Mesendoderm (in vitro differentiated cells): Measurements from ENCODE around the gene EFNA3. TPM values are rescaled to one million over a fixed set of nuclear protein-coding genes. Genes with fewer than 3 reads are reported as not detected.

Experiments used
- DNase-seq: peaks from one replicate; pipeline ENCODE4 v3.0.0; 2013
- H2AK5ac ChIP-seq: 2 replicates; pipeline ENCODE4 v1.6.1; 2013; ENCODE audit warnings: low read length, inconsistent platforms
- H2BK120ac ChIP-seq: 2 replicates; pipeline ENCODE4 v1.6.1; 2013; ENCODE audit warnings: low read depth, mild to moderate bottlenecking, low read length, moderate library complexity, mixed read lengths
- H2BK15ac ChIP-seq: replicated peaks from 2 replicates; pipeline ENCODE4 v1.6.1; 2013; ENCODE audit warnings: low read depth, mild to moderate bottlenecking, moderate library complexity
- H2BK5ac ChIP-seq: 2 replicates; pipeline ENCODE4 v1.6.1; 2013; ENCODE audit warnings: low read length, inconsistent platforms
- H3K18ac ChIP-seq: 2 replicates; pipeline ENCODE4 v1.6.1; 2013; ENCODE audit warnings: mild to moderate bottlenecking, low read length, mixed read lengths
- H3K23ac ChIP-seq: one replicate; pipeline ENCODE4 v1.6.1; 2013; ENCODE audit warnings: low read length
- H3K27ac ChIP-seq: 2 replicates; pipeline ENCODE4 v1.5.1; 2013; ENCODE audit warnings: low read depth, mild to moderate bottlenecking, inconsistent platforms, low read length, moderate library complexity
- H3K27me3 ChIP-seq: 2 replicates; pipeline ENCODE4 v1.6.1; 2013; ENCODE audit warnings: low read length, control low read depth, mild to moderate bottlenecking, inconsistent platforms; ENCODE audit not compliant: insufficient read depth, poor library complexity
- H3K36me3 ChIP-seq: 2 replicates; pipeline ENCODE4 v1.6.1; 2013; ENCODE audit warnings: low read length, inconsistent platforms; ENCODE audit not compliant: control insufficient read depth, insufficient read depth
- H3K4ac ChIP-seq: one replicate; pipeline ENCODE4 v1.6.1; 2013; ENCODE audit warnings: low read depth, mild to moderate bottlenecking, low read length, moderate library complexity
- H3K4me1 ChIP-seq: 2 replicates; pipeline ENCODE4 v1.6.1; 2013; ENCODE audit warnings: low read depth, low read length, inconsistent platforms; ENCODE audit not compliant: control insufficient read depth
- H3K4me2 ChIP-seq: 2 replicates; pipeline ENCODE4 v1.6.1; 2013; ENCODE audit warnings: low read length
- H3K4me3 ChIP-seq: 2 replicates; pipeline ENCODE4 v1.5.1; 2013; ENCODE audit warnings: mild to moderate bottlenecking, low read length
- H3K56ac ChIP-seq: one replicate; pipeline ENCODE4 v1.6.1; 2013; ENCODE audit warnings: low read length
- H3K79me1 ChIP-seq: 2 replicates; pipeline ENCODE4 v1.6.1; 2013; ENCODE audit warnings: low read length, inconsistent platforms
- H3K79me2 ChIP-seq: 2 replicates; pipeline ENCODE4 v1.6.1; 2013; ENCODE audit warnings: mild to moderate bottlenecking, low read length; ENCODE audit not compliant: control insufficient read depth, insufficient read depth
- H3K9ac ChIP-seq: 2 replicates; pipeline ENCODE4 v1.6.1; 2013; ENCODE audit warnings: low read length, inconsistent platforms
- H4K5ac ChIP-seq: one replicate; pipeline ENCODE4 v1.6.1; 2013; ENCODE audit warnings: low read length
- H4K8ac ChIP-seq: one replicate; pipeline ENCODE4 v1.6.1; 2013; ENCODE audit warnings: low read depth, mild to moderate bottlenecking, control low read depth, low read length, moderate library complexity
- WGBS: extraction: QIAGEN DNeasy Blood & Tissue Kit; methylation state at CpG from one replicate; pipeline ENCODE4 v1.1.7; 2013; ENCODE audit warnings: low lambda C conversion rate, missing lambda C conversion rate; ENCODE audit not compliant: insufficient coverage; ENCODE audit errors: extremely low coverage; 5-methylcytosine and 5-hydroxymethylcytosine counted together
- small RNA-seq: library from polyadenylated mRNA; stranded (forward); fragments of <200 nt; extraction: miRNeasy Mini kit (QIAGEN cat#:217004); gene quantifications from one replicate; pipeline ENCODE3, GENCODE V24; 2013; ENCODE audit not compliant: insufficient read depth

Gene EFNA3

DNA sequence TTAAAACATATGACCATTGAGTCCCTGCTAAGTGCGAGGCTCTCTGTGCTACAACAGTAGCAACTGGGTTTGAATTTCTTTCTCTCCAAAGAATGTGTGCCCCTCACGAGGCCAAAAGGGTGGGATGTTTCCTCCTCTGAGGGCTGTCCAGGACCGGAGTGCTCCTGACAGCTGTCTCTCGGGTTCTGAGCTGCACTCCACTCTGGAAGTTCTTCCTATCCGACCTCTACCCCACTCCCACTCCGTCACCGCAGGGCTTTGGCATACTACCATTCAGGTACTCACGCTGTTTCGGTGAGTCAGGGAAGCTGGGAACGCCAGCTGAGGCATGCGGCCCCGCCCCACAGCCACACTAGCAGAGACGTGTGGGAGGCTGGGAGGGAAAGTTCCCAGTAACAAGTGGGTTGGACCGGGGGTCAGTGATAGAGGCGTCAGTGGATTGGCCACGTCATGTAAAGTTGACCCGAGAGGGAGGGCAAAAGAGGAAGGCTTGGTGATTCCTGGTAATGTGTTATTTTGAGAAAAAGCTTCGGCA is 56.3 kb downstream of the EFNA3 start:
- H2AK5ac ChIP-seq = no peak overlapping the region
- H2BK15ac ChIP-seq = no peak overlapping the region
- DNase-seq = peak; percentile 91
- no peaks in the 10 kb centered on the region for H3K79me2 ChIP-seq
- whole genome bisulfite sequencing = no CpG with 5 or more reads among the region's 18 CpGs
- no peak overlapping the region for H2BK120ac ChIP-seq
- H3K4ac ChIP-seq = peak overlapping the region; percentile 46
- H3K4me1 ChIP-seq = peaks cover 4% of the 10 kb centered on the region
- peaks cover 9% of the 10 kb centered on the region for H3K79me1 ChIP-seq
- no peaks in the 10 kb centered on the region for H3K27me3 ChIP-seq
- H3K36me3 ChIP-seq = no peaks in the 10 kb centered on the region
- H4K8ac ChIP-seq = no peak overlapping the region
- H2BK5ac ChIP-seq = no peak overlapping the region
- peak overlapping the region; percentile 91 for H3K27ac ChIP-seq
- H3K23ac ChIP-seq = no peak overlapping the region
- H3K9ac ChIP-seq = peak overlapping the region; percentile 82
- no peak overlapping the region for H4K5ac ChIP-seq
- peak overlapping the region; percentile 94 for H3K56ac ChIP-seq
- peak overlapping the region; percentile 22 for H3K18ac ChIP-seq
- peak overlapping the region; percentile 55 for H3K4me3 ChIP-seq
- peak overlapping the region; percentile 56 for H3K4me2 ChIP-seq

DNA sequence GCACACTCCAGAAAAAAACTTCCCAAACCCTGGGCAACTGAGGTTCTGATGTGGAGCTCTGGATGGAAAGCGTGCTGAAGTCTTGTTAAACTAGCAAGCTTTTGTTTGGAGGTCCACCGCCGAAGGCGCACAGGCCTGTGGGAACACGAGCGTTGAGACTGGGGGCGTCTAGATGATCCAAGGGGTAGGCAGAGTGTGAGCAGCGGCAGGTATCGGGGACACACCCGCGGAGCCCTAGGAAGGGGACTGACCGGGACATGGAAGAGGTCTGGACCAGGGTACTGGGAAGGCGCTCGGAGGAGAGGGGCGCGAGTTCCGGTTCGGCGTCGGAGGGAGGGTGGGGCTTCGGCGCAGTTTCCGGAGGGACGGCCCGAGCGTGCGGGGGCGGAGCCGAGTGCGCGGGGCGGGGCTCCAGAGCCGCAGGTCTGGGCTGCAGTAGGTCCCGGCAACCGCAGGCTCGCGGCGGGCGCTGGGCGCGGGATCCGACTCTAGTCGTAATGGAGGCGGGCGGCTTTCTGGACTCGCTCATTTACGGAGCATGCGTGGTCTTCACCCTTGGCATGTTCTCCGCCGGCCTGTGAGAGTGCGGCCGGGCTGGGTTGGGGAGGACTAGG is 56.9 kb downstream of the EFNA3 start, which contains the start of gene SLC50A1:
TSS of gene SLC50A1 (plus strand) at position 438 of the 614 bp plus-strand sequence. CDS start at position 498, 60 bp downstream.
- Histone ChIP-seq H3K36me3 (no peaks in the 10 kb centered on the region), H3K4me1 (peaks cover 3% of the 10 kb centered on the region), H4K8ac (peak within 1 kb of the TSS; percentile 41), H3K4me3 (peak within 1 kb of the TSS; percentile 97), H3K18ac (peak within 1 kb of the TSS; percentile 34), H3K79me2 (no peaks in the 10 kb centered on the region), H3K9ac (peak within 1 kb of the TSS; percentile 99), H3K56ac (peak within 1 kb of the TSS; percentile 99), H3K27ac (peak within 1 kb of the TSS; percentile 97), H3K79me1 (peaks cover 9% of the 10 kb centered on the region), H2BK5ac (peak within 1 kb of the TSS; percentile 95), H3K23ac (peak within 1 kb of the TSS; percentile 95), H2AK5ac (peak within 1 kb of the TSS; percentile 79), H3K27me3 (no peaks in the 10 kb centered on the region), H4K5ac (no peak within 1 kb of the TSS), H3K4ac (peak within 1 kb of the TSS; percentile 73), H2BK15ac (no peak within 1 kb of the TSS), H3K4me2 (peak within 1 kb of the TSS; percentile 98), H2BK120ac (no peak within 1 kb of the TSS)
- peak; percentile 96 for DNase-seq
- WGBS = no CpG with 5 or more reads among the region's 52 CpGs

DNA sequence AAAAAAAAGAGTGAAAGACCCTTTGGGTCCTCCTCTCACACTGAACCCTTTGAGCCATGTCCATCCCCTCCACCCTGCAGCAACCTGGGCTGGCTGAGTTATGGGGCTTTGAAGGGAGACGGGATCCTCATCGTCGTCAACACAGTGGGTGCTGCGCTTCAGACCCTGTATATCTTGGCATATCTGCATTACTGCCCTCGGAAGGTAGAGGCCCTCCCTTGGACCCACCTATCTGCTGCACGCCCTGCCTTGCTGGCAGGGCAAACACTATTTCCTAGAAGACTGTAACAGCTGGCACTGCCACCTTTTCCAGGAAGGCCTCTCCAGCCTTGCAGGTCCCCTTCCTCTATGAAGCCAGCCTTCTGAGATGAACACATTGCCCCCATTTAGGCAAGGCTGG is 58.1 kb downstream of the EFNA3 start:
- no peaks in the 10 kb centered on the region for H3K79me2 ChIP-seq
- H3K56ac ChIP-seq = peak overlapping the region; percentile 82
- no peak overlapping the region for H3K18ac ChIP-seq
- H2BK5ac ChIP-seq = peak overlapping the region; percentile 65
- H3K27ac ChIP-seq = no peak overlapping the region
- H3K9ac ChIP-seq = peak overlapping the region; percentile 72
- WGBS = no CpG with 5 or more reads among the region's 6 CpGs
- peak overlapping the region; percentile 4 for H3K4me3 ChIP-seq
- H4K5ac ChIP-seq = no peak overlapping the region
- no peaks in the 10 kb centered on the region for H3K27me3 ChIP-seq
- H2BK120ac ChIP-seq = no peak overlapping the region
- H3K4ac ChIP-seq = no peak overlapping the region
- peak overlapping the region; percentile 20 for H2AK5ac ChIP-seq
- no peak overlapping the region for H4K8ac ChIP-seq
- H3K4me2 ChIP-seq = peak overlapping the region; percentile 35
- H2BK15ac ChIP-seq = no peak overlapping the region
- peaks cover 3% of the 10 kb centered on the region for H3K4me1 ChIP-seq
- peaks cover 9% of the 10 kb centered on the region for H3K79me1 ChIP-seq
- H3K23ac ChIP-seq = no peak overlapping the region
- DNase-seq = no peak
- H3K36me3 ChIP-seq = no peaks in the 10 kb centered on the region

Small RNAs within 50 kb of the gene (small RNA-seq; reads per million reads assigned to genes)
- not detected for gene RF00019
